ENCODE measurements around the gene PTPN9.
"Not testable (repeated sequence)": the region's sequence is repeated elsewhere in the genome, so short reads cannot be mapped to it uniquely, and the experiment has no call there.

The PTPN9 gene

DNA sequence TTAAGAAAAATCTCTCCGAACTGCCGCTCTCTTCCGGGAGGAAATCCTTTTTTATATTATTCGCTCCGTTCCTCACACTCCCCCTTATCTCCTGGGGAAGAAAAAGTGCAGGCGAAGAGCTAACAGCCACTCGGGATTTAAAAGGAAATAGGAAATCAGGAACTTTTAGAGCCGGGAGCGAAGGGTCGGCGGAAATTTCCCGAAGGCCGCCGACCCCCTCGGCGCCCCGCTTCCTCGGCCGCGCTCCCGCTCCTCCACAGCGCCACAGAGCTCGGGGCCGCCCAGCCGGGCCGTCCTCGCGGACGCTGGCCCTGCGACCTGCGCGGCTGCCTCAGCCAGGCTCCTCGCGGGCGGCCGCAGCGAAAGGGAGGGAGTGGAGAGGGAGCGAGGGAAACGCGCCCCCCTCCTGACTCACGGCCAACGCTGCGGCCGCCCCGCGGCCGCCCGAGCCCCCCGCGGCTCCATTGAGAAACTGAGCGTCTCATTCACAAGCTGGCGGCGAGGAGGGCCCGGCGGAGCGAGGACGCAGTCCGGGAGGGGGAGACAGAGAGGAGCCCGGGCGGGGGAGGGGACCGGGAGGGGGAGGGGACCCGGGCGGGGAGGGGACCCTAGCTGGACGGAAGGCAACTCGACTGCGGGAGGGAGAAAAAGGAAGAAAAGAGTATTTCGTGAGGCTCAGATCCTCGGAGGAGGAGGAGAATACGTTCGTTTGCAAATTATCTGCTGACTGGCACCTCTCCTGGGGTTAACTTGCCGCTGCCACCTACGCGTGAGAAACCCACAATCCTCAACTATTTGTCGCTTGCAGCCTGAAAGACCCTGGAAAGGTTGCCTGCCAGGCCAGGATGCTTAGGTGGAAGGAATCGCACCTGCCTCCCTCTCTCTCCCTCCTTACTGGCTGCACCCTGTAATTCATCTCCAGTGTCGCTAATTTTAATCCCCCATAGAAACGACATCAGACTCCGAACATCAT is at the start of gene PTPN9:
TSS of gene PTPN9 (minus strand) at position 368 of the 973 bp plus-strand sequence. CDS start 539 bp downstream, outside the sequence.
- peak in 1 of 2 experiments; percentile 56 for DNase-seq

DNA sequence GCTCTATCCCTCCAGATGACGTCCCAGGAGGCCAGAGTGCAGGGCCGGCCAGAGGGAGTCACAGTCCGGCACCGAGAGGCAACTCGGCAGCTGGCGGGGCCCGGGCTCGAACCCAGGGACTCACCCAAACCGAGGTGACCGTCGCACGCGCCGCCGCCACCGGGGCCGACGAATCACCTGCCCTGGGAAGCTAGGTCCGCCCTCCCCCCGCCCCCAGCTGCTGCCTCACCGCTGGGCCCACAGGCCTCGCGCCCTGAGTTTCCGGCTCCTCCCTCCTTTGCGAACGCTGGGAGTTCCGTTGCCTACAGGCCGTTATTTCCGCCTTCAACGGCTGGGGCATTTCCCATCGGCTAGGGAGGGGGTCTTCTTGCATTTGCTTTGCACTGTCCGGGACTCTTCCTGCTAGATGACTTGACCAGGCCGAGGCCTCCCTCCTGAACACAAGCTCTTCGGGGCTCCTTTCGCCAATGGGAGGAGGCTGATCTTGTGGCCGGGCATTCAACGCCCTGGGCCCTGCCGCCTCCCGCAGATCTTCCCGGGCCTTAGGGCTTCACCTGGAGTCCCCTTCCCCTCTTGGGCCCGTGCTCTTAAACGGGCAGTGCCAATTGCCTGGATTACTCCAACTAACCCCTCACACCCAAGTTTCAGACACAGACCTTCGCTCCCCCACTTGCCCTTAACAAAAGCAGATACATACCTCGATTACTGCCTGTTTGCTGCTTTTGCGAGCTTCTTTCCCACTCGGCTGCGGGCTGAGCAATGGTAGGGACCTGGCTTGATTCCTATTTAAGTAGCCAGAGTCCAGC is 46.6 kb upstream of the PTPN9 start, which contains the start of gene SNUPN:
TSS of gene SNUPN (minus strand) at position 184 of the 806 bp plus-strand sequence. CDS start 4,674 bp downstream, outside the sequence.
- DNase-seq = peak; percentile 39 to 62

DNA sequence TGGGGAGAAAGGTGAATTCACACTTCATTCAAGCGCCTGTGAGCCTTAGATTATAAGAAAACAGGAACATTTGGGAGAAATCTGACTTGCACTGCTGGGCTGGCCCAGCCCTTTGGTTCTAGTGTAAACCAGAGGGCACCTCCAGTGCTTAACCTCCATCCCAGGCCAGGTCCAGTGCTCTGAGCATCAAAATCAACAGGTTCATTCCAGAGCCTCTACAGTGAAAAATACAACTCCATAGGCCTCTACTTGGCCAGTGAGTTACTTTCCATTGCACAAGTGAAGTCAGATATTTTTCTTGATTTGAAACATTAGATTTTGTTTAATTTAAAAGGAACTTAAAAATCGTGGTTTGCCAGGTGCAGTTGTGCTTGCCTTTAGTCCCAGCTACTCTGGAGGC is 43.4 kb upstream of the PTPN9 start:
- DNase-seq = no peak

DNA sequence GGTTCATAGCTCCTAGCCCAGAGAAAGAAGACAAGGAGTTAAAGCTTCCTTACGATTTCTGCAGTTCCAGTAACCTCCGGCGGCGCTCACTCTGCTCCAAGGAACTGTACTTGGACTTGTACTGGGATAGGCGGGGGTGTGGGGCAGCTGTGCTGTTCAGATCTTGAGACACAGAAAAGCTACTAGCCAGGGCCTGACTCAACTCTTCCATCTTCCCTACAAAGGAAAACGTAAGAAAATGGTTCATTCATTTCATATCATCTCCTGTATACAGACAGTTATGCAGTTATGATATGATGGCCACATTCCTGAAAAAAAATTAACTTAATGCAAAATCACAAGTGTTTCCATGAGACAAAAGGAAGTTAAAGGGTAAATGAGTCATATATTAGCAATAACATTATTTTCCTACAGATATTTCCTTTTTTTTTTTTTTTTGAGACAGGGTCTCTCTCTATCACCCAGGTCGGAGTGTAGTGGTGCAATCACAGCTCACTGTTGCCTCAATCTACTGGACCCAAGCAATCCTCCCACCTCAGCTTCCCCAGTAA is 41.8 kb upstream of the PTPN9 start:
- no peak for DNase-seq

DNA sequence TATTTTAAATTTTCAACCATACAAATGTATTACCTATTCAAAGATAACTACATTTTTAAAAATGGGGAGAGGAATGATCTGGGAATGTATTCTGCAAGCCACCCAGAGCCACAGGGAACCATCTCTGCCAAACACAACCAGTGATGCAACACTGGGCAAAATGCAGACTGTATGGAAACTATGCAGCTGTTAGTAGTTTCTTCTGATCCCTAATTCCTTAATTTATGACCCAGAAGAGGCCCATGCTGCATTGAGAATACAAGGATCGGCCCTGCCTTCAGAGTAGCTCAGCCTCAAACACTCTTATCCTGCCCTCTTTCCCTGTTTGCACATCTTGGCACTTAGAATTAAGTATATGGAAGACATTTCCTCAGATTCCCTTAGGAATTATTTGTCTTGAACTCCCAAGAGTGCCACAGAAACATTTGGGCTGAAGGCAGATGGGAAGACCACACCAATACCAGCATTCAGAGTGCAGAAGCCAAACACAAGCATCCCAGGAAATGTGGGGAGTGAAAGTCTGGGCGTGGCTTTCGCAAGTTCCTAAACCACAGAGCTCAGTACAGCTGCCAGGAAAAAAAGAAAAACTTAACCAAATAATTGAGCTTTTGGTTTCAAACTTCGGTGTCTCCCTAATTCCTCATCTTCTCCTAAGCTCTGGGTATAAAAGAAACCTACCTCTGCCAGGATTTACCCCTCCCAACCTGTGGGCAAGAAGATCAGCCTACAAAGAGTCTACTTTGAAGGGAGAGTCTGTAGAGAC is 41.1 kb upstream of the PTPN9 start:
- no peak for DNase-seq

DNA sequence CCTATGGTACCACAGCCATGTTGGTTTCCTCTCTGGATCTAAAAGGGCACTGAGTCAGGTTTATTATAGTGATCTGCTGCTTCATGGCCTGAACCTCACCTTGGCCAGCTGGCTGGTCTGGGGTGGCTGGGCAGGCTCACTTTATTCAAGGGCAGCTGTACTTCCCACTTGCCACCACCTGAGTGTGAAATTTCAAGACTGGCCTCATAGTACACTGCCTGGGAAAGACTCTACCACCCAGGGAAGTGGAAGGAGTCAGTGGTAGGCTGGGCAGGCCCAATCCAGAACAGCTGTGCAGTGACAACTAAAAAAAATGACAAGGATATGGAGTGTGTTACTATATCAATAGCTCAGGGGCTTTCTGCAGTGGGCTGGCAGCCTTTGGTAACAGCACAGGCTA is 37.7 kb upstream of the PTPN9 start:
- no peak for DNase-seq

DNA sequence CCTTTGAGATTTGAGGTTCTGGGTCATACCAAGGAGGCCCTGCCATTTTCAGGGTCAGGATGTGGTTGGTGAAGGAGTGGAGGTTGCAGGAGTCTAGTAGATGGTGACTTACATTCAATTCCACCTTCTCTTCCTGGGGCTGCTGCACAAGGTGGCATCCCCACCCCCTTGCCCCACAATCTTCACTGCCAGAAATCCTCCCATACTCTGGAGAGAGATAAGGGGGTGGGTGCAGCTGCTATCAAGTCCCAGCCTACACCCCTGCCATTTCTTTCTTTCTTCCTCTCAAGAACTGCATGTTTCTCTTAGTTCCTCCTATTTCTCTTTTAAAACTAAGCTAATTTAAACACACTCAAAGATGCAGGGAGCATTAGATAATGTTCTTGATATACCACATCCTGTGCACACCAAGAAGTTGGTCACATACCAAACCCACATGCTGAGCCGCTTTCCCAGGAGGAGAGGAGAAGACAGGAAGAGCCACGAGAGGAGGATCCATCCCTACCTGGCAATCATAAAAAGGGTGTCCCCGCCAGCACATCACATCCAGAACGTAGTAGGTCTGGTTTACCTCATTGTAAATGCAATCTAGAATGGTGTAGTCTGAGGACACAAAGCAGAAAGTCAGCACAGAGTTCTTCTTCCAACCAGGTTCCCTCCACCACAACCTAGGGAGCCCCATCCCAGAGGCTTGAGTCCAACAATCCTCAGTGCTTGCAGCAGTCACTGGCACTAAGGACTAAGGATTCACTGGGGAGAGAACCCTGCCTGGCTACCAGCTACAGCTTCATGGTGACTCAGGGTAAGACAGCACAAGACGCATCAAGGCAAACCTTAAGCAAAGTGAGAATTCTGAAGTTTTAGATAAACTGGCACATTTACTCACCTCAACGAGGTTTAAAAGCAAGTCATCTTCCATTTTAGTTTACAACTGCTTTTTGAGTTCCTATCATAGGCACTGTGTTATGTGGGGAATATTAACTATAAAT is 27.9 kb upstream of the PTPN9 start:
- no peak for DNase-seq

DNA sequence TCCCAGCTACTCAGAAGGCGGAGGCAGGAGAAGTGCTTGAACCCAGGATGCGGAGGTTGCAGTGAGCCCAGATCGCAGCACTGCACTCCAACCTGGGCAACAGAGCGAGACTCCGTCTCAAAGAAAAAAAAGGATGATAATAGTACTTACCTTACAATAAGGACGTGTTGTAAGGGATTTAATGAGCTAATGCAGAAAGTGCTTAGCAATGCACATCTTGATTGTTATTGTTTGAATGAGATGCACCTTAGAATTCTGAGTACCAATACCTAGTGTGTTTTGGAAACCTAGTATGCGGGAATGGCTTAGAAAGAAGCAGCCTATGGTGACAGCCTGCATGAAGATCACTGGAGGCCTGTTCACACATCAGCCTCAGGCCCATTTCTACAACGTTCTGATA is 26.9 kb upstream of the PTPN9 start:
- DNase-seq = no peak

DNA sequence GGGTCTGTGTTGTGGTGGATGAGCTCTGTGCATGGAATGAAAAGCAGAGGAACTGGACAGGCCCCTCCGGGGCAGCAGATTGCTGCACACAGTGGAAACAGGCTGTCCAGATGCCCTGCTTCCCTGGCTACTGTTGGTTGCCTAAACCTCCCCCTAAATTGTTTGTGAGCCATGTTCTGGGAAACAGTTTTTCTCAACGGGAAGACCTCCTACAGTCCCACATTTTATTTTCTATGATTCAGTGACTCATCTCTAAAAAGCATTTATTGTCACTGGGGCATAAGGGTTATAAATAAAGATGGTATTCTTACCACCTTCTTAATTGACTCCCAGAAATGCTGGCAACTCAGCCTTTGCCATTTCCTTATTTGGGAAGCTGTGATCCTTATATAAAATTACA is 20.3 kb upstream of the PTPN9 start:
- no peak for DNase-seq

DNA sequence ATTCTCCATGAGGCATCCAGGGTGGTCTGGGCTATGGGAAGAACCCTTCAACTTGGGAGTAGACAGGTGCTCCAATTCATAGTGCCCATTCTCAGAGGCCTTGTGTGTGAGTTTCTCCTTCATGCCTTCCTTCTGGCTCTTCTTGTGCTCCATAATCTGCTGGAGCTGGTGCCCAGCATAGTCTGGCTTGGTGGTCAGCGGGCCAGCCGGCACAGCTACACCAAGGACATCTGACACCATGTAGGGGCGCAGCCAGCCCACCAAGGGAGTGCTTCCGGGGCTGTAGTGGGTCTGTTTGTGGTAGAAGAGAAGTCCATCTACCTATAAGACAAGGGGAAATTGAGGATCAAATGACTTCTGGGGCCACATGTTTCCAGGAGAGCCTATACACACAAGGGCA is 19.2 kb upstream of the PTPN9 start:
- DNase-seq = no peak

DNA sequence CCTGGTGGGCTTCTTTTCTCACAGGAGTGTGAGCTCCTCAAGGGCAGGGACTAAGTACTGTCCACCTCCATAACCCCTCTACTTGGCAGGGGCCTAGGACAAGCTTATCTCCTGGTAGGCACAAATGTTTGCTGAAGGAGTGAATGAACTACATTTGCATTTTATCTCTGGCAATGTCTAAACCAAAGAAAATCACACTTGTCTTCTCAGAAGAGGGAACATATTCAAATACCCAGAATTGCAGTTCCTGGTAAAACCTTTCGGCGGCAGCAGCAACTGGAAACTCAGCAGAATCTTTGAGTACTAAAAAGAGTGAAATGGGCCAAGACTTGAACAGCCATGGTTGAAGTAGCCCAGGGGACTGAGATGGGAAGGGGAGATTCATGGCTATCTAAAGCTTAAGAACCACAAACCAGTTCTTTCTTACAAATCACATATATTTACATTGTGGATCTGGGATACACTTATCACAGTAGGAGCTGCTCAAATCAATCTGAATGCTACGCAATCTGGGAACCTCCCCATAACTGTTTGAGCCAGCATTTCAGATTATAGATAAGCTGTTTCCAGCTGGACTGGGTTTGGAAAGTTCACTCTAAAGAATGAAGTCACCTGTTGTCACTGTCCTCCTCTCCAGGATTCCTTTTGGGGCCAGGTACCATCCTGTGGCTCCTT is 18.7 kb upstream of the PTPN9 start:
- no peak for DNase-seq

DNA sequence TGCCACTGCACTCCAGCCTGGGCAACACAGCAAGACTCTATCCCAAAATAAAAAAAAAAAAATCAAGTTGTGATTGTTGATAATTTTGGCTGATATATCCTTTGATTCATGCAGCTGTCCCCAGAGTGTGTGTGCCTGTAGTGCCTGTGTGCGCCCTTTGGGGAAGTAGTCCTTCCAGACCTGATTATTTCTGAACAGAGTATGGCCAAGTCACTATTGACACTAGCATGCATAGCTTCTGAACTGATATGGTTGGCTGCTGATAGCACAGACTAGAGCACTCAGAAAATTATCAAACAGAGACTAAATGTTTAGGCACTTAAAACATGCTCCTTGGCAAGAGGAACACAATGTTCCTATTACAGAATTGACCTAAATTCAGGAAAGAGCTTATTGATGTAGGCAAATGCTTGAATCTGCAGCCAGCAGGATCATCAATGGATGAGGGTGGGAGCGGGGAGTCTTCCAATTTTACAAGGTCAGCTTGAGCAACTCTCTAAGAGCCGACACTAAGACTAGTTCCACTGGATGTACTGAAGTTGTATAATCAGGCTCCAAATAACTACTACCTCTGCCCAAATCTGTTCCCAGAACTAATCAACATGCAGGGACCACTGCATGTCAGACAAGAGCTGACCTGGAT is 17.7 kb upstream of the PTPN9 start:
- no peak for DNase-seq

DNA sequence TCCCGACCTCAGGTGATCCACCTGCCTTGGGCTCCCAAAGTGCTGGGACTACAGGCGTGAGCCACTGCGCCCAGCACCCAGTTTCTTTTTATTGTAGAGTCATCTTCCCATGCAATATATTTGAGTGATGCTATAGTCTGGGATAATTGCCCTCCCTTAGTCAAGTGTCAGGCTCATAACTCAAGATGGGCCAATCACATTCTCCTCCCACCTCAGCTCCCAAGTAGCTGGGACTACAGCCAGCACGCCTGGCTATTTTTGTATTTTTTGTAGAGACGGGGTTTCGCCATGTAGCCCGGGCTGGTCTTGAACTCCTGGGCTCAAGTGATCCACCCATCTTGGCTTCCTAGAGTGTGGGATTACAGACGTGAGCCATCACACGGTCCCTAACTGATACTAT is 15.2 kb upstream of the PTPN9 start:
- no peak for DNase-seq

DNA sequence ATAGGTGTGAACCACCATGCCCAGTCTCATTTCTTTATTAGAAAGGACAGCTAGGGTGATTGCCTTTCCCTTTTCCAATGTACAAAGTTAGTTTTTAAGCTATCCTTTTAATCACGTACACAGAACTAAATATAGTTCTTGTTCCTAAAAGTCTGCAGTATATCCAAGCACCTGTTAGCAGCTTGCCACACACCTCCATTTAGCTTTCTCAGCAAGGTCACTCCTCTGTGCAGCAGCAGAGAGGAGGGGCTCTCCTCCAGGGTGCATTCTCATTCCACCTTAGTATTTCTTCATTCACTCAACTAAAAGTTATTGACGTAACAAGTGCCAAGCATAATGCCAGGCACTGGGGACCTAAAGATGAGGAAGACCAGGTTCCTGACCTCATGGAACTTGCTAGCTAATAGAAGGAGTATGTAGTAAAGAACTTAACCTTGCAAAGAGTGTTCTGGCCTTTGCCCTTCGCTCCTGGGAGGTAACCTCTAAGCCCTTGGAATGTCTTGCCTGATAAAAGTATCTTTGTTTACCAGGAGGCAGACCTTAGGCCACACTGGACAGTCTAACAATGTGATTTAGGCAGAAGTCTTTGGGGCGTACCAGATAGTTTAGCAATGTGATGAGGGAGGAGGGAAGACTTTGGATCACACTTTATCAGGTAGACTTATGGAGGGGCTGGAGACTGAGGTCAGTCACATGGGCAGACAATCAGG is 12.7 kb upstream of the PTPN9 start:
- no peak for DNase-seq

DNA sequence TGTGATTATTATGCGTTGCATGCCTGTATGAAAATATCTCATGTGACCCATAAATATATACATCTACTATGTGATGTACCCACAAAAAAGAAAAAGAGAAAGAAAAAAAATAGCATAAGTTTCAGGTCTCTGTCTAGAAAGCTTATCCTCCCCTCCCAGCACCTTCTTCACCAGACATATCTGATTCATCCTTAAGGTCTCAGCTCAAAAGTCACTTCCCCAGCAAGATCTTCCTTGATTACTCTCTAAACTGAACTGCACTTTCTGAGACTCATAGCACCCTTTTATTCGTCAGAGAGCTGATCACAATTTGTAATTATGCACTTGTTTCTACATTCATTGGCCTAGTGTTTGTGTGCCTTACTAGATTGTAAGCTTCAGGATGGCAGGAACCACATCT is 11.1 kb upstream of the PTPN9 start:
- no peak for DNase-seq

DNA sequence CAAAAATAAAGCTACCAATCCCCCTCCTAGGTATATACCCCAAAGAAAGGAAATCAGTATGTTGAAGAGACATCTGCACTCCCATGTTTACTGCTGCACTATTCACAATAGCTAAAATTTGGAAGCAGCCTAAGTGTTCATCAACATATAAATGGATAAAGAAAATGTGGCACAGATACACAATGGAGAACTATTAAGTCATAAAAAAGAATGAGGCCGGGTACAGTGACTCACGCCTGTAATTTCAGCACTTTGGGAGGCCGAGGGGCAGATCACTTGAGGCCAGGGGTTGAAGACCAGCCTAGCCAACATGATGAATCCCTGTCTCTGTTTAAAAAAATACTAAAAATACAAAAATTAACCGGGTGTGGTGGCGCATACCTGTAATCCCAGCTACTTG is 10.0 kb upstream of the PTPN9 start:
- DNase-seq = no peak

DNA sequence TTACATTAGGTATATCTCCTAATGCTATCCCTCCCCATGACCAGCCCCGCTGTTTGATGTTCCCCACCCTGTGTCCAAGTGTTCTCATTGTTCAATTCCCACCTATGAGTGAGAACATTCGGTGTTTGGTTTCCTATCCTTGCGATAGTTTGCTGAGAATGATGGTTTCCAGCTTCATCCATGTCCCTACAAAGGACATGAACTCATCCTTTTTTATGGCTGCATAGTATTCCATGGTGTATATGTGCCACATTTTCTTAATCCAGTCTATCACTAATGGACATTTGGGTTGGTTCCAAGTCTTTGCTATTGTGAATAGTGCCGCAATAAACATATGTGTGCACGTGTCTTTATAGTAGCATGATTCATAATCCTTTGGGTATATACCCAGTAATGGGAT is 7.3 kb upstream of the PTPN9 start:
- DNase-seq = not testable (repeated sequence)

DNA sequence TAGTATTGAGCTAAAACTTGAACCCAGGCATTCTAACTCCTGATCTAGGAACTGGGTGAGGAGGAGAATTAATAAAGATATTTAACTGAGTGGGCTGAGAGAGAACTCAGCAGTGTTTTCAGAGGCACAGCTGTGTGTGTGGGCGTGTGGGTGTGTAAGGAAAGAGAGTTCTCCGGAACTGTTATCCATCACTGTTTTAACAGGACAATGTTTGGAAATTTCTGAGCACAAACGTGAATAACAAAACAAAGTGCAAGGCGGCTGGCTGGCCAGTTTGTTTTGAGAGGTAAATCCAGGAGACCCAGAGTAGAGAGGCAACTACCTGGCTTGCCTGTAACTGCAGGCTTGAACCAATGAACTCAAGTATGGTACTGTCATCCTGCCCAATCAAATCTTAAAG is 5.0 kb upstream of the PTPN9 start:
- no peak for DNase-seq

DNA sequence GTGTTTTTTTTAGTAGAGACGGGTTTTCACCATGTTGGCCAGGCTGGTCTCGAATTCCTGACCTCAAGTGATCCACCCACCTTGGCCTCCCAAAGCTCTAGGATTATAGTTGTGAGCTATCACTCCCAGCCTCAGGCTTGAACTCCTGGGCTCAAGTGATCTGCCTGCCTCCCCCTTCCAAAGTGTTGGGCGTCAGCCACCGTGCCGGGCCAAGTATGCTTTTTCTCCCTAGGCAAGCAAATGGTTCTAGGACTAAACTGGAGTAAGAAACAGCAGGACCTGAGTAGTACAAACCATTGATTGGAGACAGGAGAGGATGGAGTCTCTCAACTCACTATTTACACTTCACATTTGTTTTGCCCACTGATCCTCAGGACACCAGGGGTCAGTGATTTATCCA is 4.6 kb upstream of the PTPN9 start:
- DNase-seq = no peak

DNA sequence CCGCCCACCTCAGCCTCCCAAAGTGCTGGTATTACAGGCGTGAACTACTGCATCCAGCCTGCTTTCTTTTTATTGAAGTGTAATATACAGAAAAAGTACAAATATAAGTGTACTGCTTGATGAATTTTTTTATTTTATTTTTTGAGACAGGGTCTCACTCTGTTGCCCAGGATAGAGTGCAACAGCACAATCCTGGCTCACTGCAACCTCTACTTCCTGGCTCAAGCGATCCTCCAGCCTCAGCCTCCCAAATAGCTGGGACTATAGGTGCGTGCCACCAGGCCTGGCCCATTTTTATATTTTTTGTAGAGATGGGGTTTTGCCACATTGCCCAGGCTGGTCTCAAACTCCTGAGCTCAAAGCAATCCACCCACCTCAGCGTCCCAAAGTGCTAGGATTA is 3.8 kb upstream of the PTPN9 start:
- not testable (repeated sequence) for DNase-seq
